ENCODE results near the gene FNDC3B.

- no peak for TF ChIP-seq POLR2AphosphoS5 (IDR thresholded peaks at IDR 0.05; ENCODE audit: insufficient read depth in 1 of 2, low read depth in 1 of 2)
- TF ChIP-seq CTCF (IDR thresholded peaks at IDR 0.05) = no peak
These were observed 67.6 kb downstream of the FNDC3B start for GRCh38 chr3:172106989-172107388.

Measured in vagina (tissue), 2 donors.